HEK293T (cell line): ENCODE data around the gene CARD19.

Source experiments
- CTCF ChIA-PET: fragments of 350-600 bp; formaldehyde crosslinking; extraction: SDS; loops from one replicate; lab custom pipeline; 2021; ENCODE audit warnings: antibody characterized with exemption, inconsistent platforms; lab: Yijun Ruan, JAX
- POLR2A ChIA-PET: fragments of 350-600 bp; formaldehyde crosslinking; extraction: SDS; loops from one replicate; lab custom pipeline; 2020; ENCODE audit warnings: antibody characterized with exemption, inconsistent platforms; lab: Yijun Ruan, JAX
- DNase-seq: peaks from one replicate; pipeline ENCODE4 v3.0.0; 2012; ENCODE audit warnings: mixed read lengths; ENCODE audit errors: extremely low spot score
- ARNT ChIP-seq: fragments of 450-650 bp; IDR thresholded peaks from 2 replicates; pipeline ENCODE4 v1.6.1; 2017; ENCODE audit warnings: mild to moderate bottlenecking
- BHLHE40 ChIP-seq: fragments of 450-650 bp; IDR thresholded peaks from 2 replicates; pipeline ENCODE4 v1.6.1; 2016; ENCODE audit warnings: mild to moderate bottlenecking, moderate library complexity, borderline replicate concordance
- CTBP1 ChIP-seq: fragments of 450-650 bp; IDR thresholded peaks from 2 replicates; pipeline ENCODE4 v1.6.1; 2016; ENCODE audit warnings: borderline replicate concordance
- ELF4 ChIP-seq: fragments of 450-650 bp; IDR thresholded peaks from 2 replicates; pipeline ENCODE4 v1.6.1; 2017; ENCODE audit warnings: antibody characterized with exemption
- FOXA1 ChIP-seq: fragments of 450-650 bp; IDR thresholded peaks from 2 replicates; pipeline ENCODE4 v1.6.1; 2016; ENCODE audit warnings: mild to moderate bottlenecking
- FOXK2 ChIP-seq: fragments of 450-650 bp; IDR thresholded peaks from 2 replicates; pipeline ENCODE4 v1.6.1; 2016; ENCODE audit warnings: mild to moderate bottlenecking
- FOXM1 ChIP-seq: fragments of 450-650 bp; IDR thresholded peaks from 2 replicates; pipeline ENCODE4 v1.6.1; 2017; ENCODE audit warnings: mild to moderate bottlenecking, borderline replicate concordance
- HDGF ChIP-seq: fragments of 450-650 bp; IDR thresholded peaks from 2 replicates; pipeline ENCODE4 v1.6.1; 2017; ENCODE audit warnings: antibody characterized with exemption, borderline replicate concordance
- L3MBTL2 ChIP-seq: fragments of 450-650 bp; conservative IDR thresholded peaks from 2 replicates; pipeline ENCODE4 v1.6.1; 2016; ENCODE audit warnings: mild to moderate bottlenecking
- LEF1 ChIP-seq: fragments of 450-650 bp; IDR thresholded peaks from 2 replicates; pipeline ENCODE4 v1.6.1; 2017; ENCODE audit warnings: mild to moderate bottlenecking, borderline replicate concordance
- NFRKB ChIP-seq: fragments of 450-650 bp; IDR thresholded peaks from 2 replicates; pipeline ENCODE4 v1.6.1; 2016; ENCODE audit warnings: mild to moderate bottlenecking, moderate library complexity
- SP1 ChIP-seq: fragments of 450-650 bp; IDR thresholded peaks from 2 replicates; pipeline ENCODE4 v1.6.1; 2017
- SUZ12 ChIP-seq: fragments of 450-650 bp; IDR thresholded peaks from 2 replicates; pipeline ENCODE4 v1.6.1; 2016; ENCODE audit warnings: mild to moderate bottlenecking
- TARDBP ChIP-seq: fragments of 450-650 bp; IDR thresholded peaks from 2 replicates; pipeline ENCODE4 v1.6.1; 2016
- ZNF384 ChIP-seq: fragments of 450-650 bp; IDR thresholded peaks from 2 replicates; pipeline ENCODE4 v1.6.1; 2016
- TF ChIP-seq, protein P1 (sequence below): fragments of 450-650 bp; IDR thresholded peaks from 2 replicates; pipeline ENCODE4 v1.6.1; 2016

CARD19 gene

DNA sequence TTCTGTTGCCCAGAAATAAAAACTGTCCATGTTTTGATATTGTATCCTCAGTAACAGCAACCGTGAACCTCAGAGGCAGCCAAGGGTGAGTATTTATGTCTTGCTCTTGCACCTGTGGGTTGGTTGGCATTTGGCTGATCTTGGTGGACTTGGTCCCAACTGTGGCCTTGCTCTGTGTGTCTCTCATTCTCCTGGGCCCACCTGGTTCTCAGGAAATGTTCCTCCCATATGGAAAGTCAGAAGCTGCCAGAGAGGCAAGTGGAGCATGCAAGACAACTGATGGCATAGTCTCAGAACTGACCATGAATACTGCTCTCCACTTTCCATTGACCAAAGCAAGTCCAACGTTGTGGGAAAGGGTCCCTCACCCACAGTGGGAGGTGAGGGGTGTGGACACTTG is 51.6 kb downstream of the CARD19 start:
- DNase-seq = no peak
- TF ChIP-seq CTBP1 (no peak), BHLHE40 (no peak), SP1 (no peak), FOXK2 (no peak), FOXM1 (no peak), ZNF384 (no peak), HDGF (no peak), FOXA1 (no peak)
- ChIA-PET CTCF (no interaction called here), POLR2A (no interaction called here)

DNA sequence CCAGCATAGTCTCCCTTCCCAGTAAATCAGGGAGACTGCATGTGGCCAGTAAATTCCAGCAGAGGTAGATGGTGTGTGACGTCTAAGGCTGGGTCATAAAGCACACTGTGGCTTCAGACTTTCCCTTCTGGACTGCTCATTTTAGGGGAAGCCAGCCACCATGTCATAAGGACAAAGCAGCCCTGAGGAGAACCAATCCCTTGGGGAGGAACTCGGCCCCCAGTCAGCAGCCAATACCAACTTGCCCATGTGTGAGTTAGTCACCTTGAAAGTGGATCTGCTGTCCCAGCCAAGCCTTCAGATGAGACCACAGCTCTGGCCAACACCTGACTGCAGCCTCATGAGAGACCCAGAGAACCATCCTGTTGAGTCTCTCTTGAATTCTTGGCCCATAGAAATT is 52.7 kb downstream of the CARD19 start:
- DNase-seq = no peak
- TF ChIP-seq CTBP1 (no peak), ZNF384 (no peak), L3MBTL2 (no peak)
- POLR2A ChIA-PET = no interaction called here
- CTCF ChIA-PET = no interaction called here

DNA sequence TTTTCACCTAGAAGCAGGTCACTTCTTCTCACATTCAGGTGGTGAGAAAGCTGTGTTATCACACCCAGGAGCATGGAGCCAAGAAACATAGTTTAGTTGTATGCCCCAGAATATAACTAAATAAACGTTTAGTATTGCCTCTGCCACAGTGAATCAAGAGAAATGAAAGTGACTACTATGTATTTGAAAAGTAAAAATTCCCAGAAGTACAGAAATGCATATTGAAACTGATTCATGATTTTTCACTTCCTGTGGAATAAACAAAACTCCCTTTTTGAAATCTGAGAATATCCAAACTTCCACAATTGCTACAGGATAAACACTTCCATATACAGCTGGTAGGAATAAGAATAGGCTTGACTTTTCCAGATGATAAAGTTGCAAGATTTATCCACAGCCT is 53.3 kb downstream of the CARD19 start:
- POLR2A ChIA-PET = no interaction called here
- no peak for DNase-seq
- TF ChIP-seq TARDBP = no peak
- TF ChIP-seq SUZ12 = no peak
- no peak for TF ChIP-seq SP1
- TF ChIP-seq BHLHE40 = no peak
- TF ChIP-seq FOXA1 = no peak
- TF ChIP-seq HDGF = no peak
- TF ChIP-seq NFRKB = no peak
- no peak for TF ChIP-seq CTBP1
- CTCF ChIA-PET = no interaction called here

DNA sequence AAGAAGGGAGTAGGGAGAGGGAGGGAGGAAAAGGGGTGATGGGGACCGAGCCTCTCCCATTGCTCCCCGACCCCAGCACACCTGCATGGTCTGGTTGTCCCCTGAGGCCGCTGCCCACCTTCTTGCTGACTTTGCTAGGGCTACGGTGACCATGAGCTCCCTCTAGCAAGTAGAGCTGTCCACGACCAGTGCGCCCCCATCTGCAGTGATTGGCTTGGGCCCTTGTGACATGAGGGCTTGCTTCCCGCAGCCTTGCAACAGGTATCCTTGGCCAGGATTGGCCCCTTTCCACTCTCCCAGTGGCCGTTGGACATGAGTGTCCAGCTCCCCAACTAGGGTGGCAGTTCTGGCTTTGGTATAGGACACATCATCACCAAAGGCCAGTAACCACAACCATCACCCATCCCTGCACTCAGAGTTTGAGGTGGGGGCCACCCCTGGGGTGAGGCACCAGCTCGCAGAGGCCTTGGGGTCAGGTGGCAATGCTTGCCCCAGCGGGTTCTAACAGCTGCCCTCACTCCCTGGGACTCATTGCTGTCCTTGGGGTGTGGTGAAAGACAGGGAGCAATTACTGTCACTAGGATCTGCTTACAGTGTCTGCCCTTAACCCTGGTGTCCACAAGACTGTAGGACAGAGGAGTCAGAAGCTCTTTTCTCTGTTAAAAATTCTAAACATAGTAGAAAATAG is 55.2 kb downstream of the CARD19 start:
- ChIA-PET CTCF (interaction anchor here (1.3 kb wide), 1 partner anchor 10 kb away, joined by 3 read pairs; no protein-coding TSS in a partner anchor), POLR2A (no interaction called here)
- TF ChIP-seq TARDBP (no peak), FOXM1 (no peak), FOXK2 (no peak), CTBP1 (no peak), HDGF (no peak), ZNF384 (no peak), NFRKB (no peak), ARNT (no peak), FOXA1 (no peak), L3MBTL2 (no peak), SP1 (no peak), ELF4 (no peak), BHLHE40 (no peak), LEF1 (no peak), SUZ12 (no peak)
- TF ChIP-seq, protein P1, sequence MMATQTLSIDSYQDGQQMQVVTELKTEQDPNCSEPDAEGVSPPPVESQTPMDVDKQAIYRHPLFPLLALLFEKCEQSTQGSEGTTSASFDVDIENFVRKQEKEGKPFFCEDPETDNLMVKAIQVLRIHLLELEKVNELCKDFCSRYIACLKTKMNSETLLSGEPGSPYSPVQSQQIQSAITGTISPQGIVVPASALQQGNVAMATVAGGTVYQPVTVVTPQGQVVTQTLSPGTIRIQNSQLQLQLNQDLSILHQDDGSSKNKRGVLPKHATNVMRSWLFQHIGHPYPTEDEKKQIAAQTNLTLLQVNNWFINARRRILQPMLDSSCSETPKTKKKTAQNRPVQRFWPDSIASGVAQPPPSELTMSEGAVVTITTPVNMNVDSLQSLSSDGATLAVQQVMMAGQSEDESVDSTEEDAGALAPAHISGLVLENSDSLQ = no peak
- DNase-seq = no peak

DNA sequence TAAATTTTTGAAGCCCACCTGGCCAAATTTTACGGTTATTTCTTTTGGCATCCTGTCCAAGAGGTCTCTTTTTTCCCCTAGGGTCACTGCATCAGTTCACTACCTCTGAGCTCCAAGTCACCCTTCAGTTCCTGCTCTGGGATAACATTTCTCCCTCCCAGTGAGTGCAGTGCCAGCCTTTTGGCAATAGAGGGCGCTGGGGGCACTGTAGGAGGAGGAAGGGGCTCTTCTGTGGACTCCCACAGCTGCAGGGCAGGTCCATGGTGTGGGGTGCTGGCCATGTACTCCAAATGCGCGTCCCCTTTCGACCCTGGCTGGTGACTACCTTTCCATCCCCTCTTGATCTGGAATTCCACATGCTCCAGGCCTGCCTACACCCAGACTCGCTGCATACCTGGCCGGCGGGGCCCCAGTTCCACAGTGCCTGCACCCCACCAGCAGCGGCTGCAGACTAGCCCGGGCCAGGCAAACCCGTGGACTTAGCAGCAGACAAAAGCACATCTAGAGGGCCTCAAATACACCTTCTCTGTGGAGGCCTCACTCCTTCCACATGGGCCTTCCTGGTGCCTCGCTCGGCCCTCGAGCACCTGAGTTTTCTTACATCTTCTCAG is 58.4 kb downstream of the CARD19 start:
- TF ChIP-seq SP1 = no peak
- no peak for TF ChIP-seq ARNT
- peak; percentile 79 for DNase-seq
- ChIA-PET POLR2A (no interaction called here), CTCF (interaction anchor here (0.6 to 1.5 kb wide), 19 partner anchors 9 to 1435 kb away, joined by 3 to 10 read pairs (median 3); no protein-coding TSS in a partner anchor)

DNA sequence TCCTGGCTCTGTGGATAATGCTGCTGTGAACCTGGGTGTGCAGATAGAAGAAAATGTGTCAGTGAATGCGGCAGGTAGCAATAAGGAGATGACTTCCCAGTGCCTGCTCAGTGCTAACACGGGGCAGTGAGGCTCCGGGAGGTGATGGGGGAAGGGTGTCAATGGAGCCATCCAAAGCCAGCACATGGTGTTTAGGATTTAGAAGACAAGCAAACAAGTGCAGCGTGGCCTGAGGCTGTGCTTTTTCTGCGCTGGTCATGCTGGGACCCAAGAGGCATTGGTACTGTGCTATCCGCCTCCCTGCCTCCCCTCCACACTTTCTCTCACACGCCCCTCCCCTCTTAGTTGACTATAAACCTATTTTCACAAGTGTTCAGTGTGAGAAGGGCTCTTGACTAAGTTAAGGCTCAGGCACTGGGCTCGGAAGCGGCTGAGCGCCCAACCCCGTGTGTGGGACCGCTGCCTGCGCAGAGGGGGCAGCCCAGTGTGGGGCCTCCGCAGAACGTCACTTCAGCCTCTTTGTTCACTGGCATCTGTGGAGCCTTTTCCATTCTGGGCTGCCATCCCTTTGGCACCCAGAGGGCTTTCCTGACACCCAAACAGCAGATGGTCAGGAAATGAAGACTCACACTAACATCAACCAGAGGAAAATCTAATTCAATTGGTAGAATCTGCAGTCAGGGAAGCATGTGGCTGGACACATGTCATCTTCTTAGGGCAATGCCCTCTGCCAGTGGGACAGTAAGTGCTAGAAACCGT is 59.9 kb downstream of the CARD19 start:
- ChIA-PET POLR2A (interaction anchor here (1.7 kb wide), 1 partner anchor 21 kb away, joined by 3 read pairs; no protein-coding TSS in a partner anchor), CTCF (interaction anchor here (1.1 kb wide), 1 partner anchor 410 kb away, joined by 3 read pairs; no protein-coding TSS in a partner anchor)
- no peak for TF ChIP-seq ELF4
- no peak for TF ChIP-seq L3MBTL2
- no peak for TF ChIP-seq NFRKB
- TF ChIP-seq FOXM1 = no peak
- TF ChIP-seq, protein P1 = no peak
- no peak for TF ChIP-seq SP1
- no peak for TF ChIP-seq TARDBP
- TF ChIP-seq HDGF = no peak
- TF ChIP-seq BHLHE40 = no peak
- no peak for TF ChIP-seq ZNF384
- no peak for DNase-seq
